ENCODE measurements around the gene E4F1.

GRCh38 chr16:2250652-2251295 is 27.4 kb downstream of the E4F1 start:
- no peak for TF ChIP-seq CTCF (IDR thresholded peaks at IDR 0.05)
- no peak for TF ChIP-seq EZH2 (IDR thresholded peaks at IDR 0.05; ENCODE audit: borderline replicate concordance, insufficient read depth, low read depth, low read length, poor library complexity, severe bottlenecking)

Data from B cell (primary cell).